ENCODE data around the gene STIMATE.

DNA sequence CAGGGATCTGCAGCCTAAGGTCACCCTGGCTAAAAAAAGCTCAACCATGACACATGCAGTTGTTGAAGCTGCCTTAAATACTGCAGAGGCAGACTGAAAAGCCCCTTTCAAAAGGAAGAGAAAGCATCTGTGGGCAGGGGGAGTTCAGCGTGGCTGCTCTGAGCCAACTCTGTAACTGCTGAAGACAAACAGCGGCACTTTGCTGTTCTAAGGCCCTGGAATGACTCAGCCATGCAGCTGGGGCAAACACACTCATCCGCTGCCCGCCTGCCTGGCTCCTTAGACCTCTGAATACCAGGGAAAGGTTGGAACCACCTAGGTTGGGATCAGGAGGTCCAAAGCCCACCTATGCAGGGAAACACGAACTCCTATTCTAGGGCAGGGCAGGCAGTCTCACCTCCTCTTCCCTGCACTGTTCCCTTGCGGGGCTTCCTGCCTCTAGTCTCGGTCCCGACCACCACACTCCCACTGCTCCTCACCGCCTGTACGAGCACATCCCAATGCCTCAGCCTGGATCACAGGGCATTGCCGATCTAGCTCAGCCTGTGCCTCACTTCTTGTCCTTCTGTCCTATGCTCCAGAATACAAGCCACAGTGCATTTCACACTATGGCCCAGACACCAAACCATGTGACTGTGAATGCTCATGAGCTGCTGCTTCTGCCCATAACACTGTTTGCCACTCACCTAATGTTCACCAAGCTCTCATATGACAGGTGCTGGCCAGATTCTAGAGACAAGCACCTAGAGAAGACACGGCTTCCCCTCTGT is 56.0 kb downstream of the STIMATE start:
- TF ChIP-seq CTCF (conservative IDR thresholded peaks at IDR 0.05; ENCODE audit: low read depth in 2 of 2): no peak
- no peak for TF ChIP-seq EZH2 (IDR thresholded peaks at IDR 0.05; ENCODE audit: low read depth, unreplicated experiment)
- no peak for TF ChIP-seq CREB1 (CRISPR knock-in tag; IDR thresholded peaks at IDR 0.05; ENCODE audit: low read depth)
- TF ChIP-seq, protein P1, sequence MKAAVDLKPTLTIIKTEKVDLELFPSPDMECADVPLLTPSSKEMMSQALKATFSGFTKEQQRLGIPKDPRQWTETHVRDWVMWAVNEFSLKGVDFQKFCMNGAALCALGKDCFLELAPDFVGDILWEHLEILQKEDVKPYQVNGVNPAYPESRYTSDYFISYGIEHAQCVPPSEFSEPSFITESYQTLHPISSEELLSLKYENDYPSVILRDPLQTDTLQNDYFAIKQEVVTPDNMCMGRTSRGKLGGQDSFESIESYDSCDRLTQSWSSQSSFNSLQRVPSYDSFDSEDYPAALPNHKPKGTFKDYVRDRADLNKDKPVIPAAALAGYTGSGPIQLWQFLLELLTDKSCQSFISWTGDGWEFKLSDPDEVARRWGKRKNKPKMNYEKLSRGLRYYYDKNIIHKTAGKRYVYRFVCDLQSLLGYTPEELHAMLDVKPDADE (IDR thresholded peaks at IDR 0.05): no peak

All from GM23338 (cell line).